Forelimb muscle (tissue), 1 donor: ENCODE measurements around the gene CCDC88B. TPM values are rescaled to one million over a fixed set of nuclear protein-coding genes. Genes with fewer than 3 reads are reported as not detected.

Source experiments
- DNase-seq: peaks from one replicate; pipeline ENCODE4 v3.0.0-alpha.2; 2013; ENCODE audit warnings: low read depth
- polyA plus RNA-seq: library from polyadenylated mRNA; unstranded; fragments of 120-200 nt; gene quantifications from one replicate; pipeline ENCODE4 v1.2.1, GENCODE V29; 2013; ENCODE audit not compliant: insufficient read length

The CCDC88B gene
- 3.9 TPM for polyA plus RNA-seq

- no peak for DNase-seq
Measured at GRCh38 chr11:64339754-64340408, at the start of gene CCDC88B. Gene CCDC88B (plus strand): TSS chr11:64340204. CDS start chr11:64340267, 63 bp downstream.

GRCh38 chr11:64290352-64291261 lies 49.4 kb upstream of the CCDC88B start:
- no peak for DNase-seq

- DNase-seq: no peak
Measured at GRCh38 chr11:64291262-64291751, 48.7 kb upstream of the CCDC88B start, which contains the start of gene KCNK4. Gene KCNK4 (plus strand): TSS chr11:64291302. CDS start chr11:64293019, 1,717 bp downstream.

DNA sequence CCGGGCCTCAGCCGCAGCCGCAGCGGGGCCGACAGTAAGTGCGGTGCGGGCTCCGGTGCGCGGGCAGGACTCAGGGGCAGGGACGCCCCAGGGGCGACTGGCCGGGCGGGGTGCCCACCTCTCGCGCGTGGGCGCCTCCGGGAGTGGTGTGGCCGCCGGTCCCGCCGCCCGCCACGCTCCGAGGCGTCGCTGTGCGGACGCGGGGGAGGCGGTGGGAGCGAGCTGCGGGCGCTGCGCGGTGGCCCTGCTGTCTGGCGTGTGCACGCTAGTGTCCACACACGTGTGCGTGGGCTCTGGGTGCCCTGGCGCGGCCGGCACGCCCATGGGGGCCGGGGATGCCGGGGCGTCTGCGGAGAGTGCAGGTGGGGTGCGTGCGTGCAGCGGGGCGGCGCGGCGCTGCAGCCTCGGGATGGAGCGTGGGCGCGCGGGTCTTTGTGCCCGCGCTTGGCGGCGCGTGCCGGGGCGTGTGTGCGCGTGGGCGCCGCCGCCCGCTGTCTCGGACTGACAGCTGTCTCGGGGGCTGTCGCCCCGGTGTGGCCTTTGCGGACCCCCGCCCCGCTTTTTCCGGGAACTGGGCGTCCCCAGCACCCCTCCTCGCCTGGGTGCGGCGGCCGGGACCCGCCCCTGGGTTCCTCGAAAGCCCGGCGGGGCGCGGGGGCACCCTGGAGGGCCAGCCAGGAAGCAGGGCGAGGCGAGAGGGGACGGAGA lies 48.1 kb upstream of the CCDC88B start:
- DNase-seq: no peak

DNA sequence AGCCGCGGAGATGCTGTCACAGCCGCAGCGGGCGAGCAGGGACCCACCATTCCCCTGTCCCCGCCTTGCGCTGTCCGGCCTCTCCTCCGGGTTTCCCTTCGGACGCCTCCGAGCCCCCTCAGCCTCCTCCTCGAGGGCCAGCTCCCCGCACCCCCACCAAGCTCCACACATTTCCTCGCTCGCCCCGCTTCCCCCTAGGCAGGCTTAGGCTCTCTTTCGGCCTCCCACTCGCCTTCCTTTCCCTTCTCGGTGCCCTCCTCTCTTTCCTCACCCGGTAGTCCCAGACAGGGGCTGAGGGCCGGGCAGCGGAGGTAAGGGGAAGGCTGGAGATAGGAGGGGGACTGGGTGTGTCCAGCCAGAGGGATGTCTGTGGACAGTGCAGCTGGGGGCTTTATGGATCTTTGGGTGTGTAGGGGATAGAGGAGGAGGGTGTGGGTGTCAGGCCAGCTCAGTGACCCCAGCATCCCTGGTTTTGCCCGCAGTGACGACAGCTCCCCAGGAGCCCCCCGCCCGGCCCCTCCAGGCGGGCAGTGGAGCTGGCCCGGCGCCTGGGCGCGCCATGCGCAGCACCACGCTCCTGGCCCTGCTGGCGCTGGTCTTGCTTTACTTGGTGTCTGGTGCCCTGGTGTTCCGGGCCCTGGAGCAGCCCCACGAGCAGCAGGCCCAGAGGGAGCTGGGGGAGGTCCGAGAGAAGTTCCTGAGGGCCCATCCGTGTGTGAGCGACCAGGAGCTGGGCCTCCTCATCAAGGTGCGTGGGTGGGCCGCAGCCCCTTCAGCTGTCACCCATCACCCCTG lies 47.3 kb upstream of the CCDC88B start:
- no peak for DNase-seq

- DNase-seq: no peak
Measured at GRCh38 chr11:64294774-64295173, 45.2 kb upstream of the CCDC88B start.

- DNase-seq: no peak
Measured at GRCh38 chr11:64295760-64296159, 44.2 kb upstream of the CCDC88B start.

GRCh38 chr11:64296236-64296635 lies 43.8 kb upstream of the CCDC88B start:
- DNase-seq: no peak

GRCh38 chr11:64296830-64297698 lies 42.9 kb upstream of the CCDC88B start:
- DNase-seq: no peak

- no peak for DNase-seq
Measured at GRCh38 chr11:64297699-64298358, 42.2 kb upstream of the CCDC88B start.

DNA sequence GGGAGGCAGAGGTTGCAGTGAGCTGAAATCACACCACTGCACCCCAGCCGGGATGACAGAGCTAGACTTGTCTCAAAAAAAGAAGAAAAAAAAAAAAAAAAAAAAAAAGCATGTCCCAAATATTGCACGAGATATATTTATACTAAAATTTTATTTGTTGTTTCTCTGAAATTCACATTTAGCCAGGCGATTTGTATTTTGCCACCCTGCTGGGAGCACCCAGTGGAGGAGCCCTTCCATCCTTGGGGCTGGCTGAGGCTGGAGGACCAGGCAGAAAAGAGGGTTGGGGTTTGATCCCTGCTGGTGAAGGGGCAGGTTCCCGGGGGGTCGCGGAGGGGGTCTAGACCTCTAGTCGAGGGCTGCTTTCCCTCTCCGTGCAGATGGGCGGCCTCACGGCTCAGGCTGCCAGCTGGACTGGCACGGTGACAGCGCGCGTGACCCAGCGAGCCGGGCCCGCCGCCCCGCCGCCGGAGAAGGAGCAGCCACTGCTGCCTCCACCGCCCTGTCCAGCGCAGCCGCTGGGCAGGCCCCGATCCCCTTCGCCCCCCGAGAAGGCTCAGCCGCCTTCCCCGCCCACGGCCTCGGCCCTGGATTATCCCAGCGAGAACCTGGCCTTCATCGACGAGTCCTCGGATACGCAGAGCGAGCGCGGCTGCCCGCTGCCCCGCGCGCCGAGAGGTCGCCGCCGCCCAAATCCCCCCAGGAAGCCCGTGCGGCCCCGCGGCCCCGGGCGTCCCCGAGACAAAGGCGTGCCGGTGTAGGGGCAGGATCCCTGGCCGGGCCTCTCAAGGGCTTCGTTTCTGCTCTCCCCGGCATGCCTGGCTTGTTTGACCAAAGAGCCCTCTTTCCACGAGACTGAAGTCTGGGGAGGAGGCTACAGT lies 40.8 kb upstream of the CCDC88B start:
- DNase-seq: no peak

- no peak for DNase-seq
Measured at GRCh38 chr11:64299847-64300648, 40.0 kb upstream of the CCDC88B start, which contains the start of gene CATSPERZ. Gene CATSPERZ (plus strand): TSS chr11:64300358. CDS start chr11:64300411, 53 bp downstream.

DNA sequence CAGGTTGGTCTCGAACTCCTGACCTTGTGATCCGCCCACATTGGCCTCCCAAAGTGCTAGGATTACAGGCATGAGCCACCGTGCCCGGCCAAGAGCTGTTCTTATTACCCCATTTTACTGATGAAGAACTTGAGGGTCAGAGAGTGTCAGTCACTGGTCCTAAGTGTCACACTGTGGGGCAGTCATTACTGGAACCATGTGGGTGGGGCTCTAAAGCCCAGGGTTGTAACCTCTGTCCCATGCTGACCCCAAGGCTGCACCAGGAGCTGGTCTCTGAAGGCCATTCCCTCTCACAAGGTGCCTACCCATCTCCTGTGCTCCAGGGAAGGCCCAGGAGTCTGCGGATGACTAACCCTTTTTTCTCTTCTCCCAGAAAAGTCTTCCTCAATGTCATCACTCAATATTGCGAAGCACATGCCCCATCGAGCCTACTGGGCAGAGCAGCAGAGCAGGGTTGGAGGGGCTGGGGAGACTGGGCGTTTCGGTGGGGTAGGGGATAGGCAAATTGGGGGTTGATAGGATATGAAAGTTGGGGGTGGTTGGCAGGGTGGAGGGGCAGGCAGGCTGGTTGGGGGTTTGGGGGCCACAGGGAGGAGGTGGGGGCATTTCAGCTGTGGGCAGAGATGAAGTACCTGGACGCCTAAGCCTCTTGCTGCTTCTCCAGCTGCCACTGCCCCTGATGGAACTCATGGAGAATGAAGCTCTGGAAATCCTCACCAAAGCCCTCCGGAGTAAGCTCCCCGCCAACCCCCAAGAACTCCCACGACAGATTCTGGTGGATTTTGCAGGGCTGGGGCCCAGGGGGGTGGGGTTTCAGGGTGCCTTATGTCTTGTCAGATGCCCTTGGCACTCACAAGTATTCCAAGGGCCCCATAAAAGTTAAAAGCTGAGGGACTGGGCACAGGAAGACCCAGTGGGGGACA lies 36.6 kb upstream of the CCDC88B start:
- DNase-seq: no peak

- no peak for DNase-seq
Measured at GRCh38 chr11:64304032-64304315, 36.0 kb upstream of the CCDC88B start.

GRCh38 chr11:64304316-64305072 lies 35.5 kb upstream of the CCDC88B start:
- DNase-seq: no peak
